HepG2 (cell line): Measurements from ENCODE around the gene ARMH1. TPM values are rescaled to one million over a fixed set of nuclear protein-coding genes. Genes with fewer than 3 reads are reported as not detected.

Source experiments
- ARNT ChIP-seq: fragments of 450-650 bp; IDR thresholded peaks from 2 replicates; pipeline ENCODE4 v1.6.1; 2017
- BCLAF1 ChIP-seq: fragments of 450-650 bp; IDR thresholded peaks from 2 replicates; pipeline ENCODE4 v1.6.1; 2017; ENCODE audit warnings: mild to moderate bottlenecking
- CHCHD3 ChIP-seq: sonication (generic); formaldehyde crosslinking; IDR thresholded peaks from 2 replicates; pipeline ENCODE4 v1.8.0; 2022; ENCODE audit warnings: mild to moderate bottlenecking, missing genetic modification reagents, moderate library complexity
- CREB1 ChIP-seq, 2 experiments: fragments of 450-650 bp in 1 of 2; IDR thresholded peaks; 2 replicates each; pipeline ENCODE4 v1.6.1; 2016 to 2017; ENCODE audit warnings: control low read depth in 1 of 2, mild to moderate bottlenecking in 1 of 2, missing compliant biosample characterization in 1 of 2, missing genetic modification characterization in 1 of 2
- ETV6 ChIP-seq: sonication (generic); formaldehyde crosslinking; conservative IDR thresholded peaks from 2 replicates; pipeline ENCODE4 v1.4.0; 2020; ENCODE audit warnings: missing genetic modification reagents
- IRF9 ChIP-seq: sonication (generic); formaldehyde crosslinking; IDR thresholded peaks from 2 replicates; pipeline ENCODE4 v1.8.0; 2022; ENCODE audit warnings: missing genetic modification reagents, mild to moderate bottlenecking, borderline replicate concordance
- NFE2L2 ChIP-seq: fragments of 150-350 bp; IDR thresholded peaks from 2 replicates; pipeline ENCODE4 v1.6.1; 2014; ENCODE audit warnings: low read length
- PAX8 ChIP-seq: sonication (generic); formaldehyde crosslinking; IDR thresholded peaks from 2 replicates; pipeline ENCODE4 v1.8.0; 2022; ENCODE audit warnings: mild to moderate bottlenecking, missing genetic modification reagents, borderline replicate concordance
- SAP130 ChIP-seq: IDR thresholded peaks from 2 replicates; pipeline ENCODE4 v1.6.1; 2016; ENCODE audit warnings: low read depth
- SNAI1 ChIP-seq: sonication (generic); formaldehyde crosslinking; IDR thresholded peaks from 2 replicates; pipeline ENCODE4 v1.5.0; 2020; ENCODE audit warnings: mild to moderate bottlenecking, missing genetic modification reagents, borderline replicate concordance
- TERF1 ChIP-seq: sonication (generic); formaldehyde crosslinking; IDR thresholded peaks from 2 replicates; pipeline ENCODE4 v1.8.0; 2022; ENCODE audit warnings: mild to moderate bottlenecking, missing genetic modification reagents, moderate library complexity
- TRIM22 ChIP-seq: fragments of 450-650 bp; IDR thresholded peaks from 2 replicates; pipeline ENCODE4 v1.6.1; 2017
- ZBTB49 ChIP-seq: sonication (generic); formaldehyde crosslinking; IDR thresholded peaks from 2 replicates; pipeline ENCODE4 v1.4.0; 2020; ENCODE audit warnings: missing genetic modification reagents, borderline replicate concordance
- ZNF343 ChIP-seq: sonication (generic); formaldehyde crosslinking; IDR thresholded peaks from 2 replicates; pipeline ENCODE4 v1.4.0; 2020; ENCODE audit warnings: mild to moderate bottlenecking, missing genetic modification reagents
- ZNF543 ChIP-seq: sonication (generic); formaldehyde crosslinking; IDR thresholded peaks from 2 replicates; pipeline ENCODE4 v1.4.0; 2020; ENCODE audit warnings: mild to moderate bottlenecking, missing genetic modification reagents
- ZNF567 ChIP-seq: sonication (generic); formaldehyde crosslinking; IDR thresholded peaks from 2 replicates; pipeline ENCODE4 v1.8.1; 2023; ENCODE audit warnings: mild to moderate bottlenecking, missing genetic modification reagents, borderline replicate concordance
- ZNF713 ChIP-seq: sonication (generic); formaldehyde crosslinking; IDR thresholded peaks from 2 replicates; pipeline ENCODE4 v1.4.0; 2020; ENCODE audit warnings: mild to moderate bottlenecking, missing genetic modification reagents
- ZNF766 ChIP-seq: sonication (generic); formaldehyde crosslinking; IDR thresholded peaks from 2 replicates; pipeline ENCODE4 v1.5.0; 2020; ENCODE audit warnings: missing genetic modification reagents, borderline replicate concordance
- ZNF839 ChIP-seq: sonication (generic); formaldehyde crosslinking; IDR thresholded peaks from 2 replicates; pipeline ENCODE4 v1.4.0; 2020; ENCODE audit warnings: missing genetic modification reagents, mild to moderate bottlenecking, borderline replicate concordance
- ZSCAN20 ChIP-seq: sonication (generic); formaldehyde crosslinking; IDR thresholded peaks from 2 replicates; pipeline ENCODE4 v1.4.0; 2020; ENCODE audit warnings: missing genetic modification reagents, mild to moderate bottlenecking, borderline replicate concordance
- polyA plus RNA-seq, 8 experiments: library from polyadenylated mRNA; depleted of rRNA in 3 of 8; stranded (reverse) in 7 of 8; unstranded in 1 of 8; fragments of >200 nt; fragmentation: Illumina TruSeq in 4 of 8; extraction: Trizol in 4 of 8; gene quantifications; 2 replicates each; pipeline versions ENCODE4 v1.2.1 to v1.2.3, GENCODE V29; 2011 to 2016; ENCODE audit warnings: low read depth in 4 of 8, missing spikeins in 1 of 8, mixed read lengths in 1 of 8; ENCODE audit not compliant: insufficient read depth in 1 of 8
- total RNA-seq, 5 experiments: library from RNA; depleted of rRNA; stranded (reverse); fragments of >200 nt; fragmentation: Illumina TruSeq; extraction: Trizol; gene quantifications; 2 replicates each; pipeline ENCODE4 v1.2.3, GENCODE V29; 2016; ENCODE audit warnings: low read depth in 1 of 5

ARMH1 gene
- total and polyA plus RNA-seq, 2 of the 13 experiments (the other 11 are each of a cell fraction or from before 2014, with no cell fraction given): 0.69 TPM; not detected in 1

GRCh38 chr1:44631647-44632539 lies 42.6 kb upstream of the ARMH1 start (continued):
- no peak for TF ChIP-seq BCLAF1
- TF ChIP-seq ARNT: no peak
- peak; percentile 59; the same call in 1 of the 2 replicates for TF ChIP-seq IRF9 (CRISPR knock-in tag)
- TF ChIP-seq ZBTB49 (CRISPR knock-in tag): no peak
- TF ChIP-seq CREB1 (IDR thresholded peaks at IDR 0.05): no peak
- TF ChIP-seq CREB1 (CRISPR knock-in tag; IDR thresholded peaks at IDR 0.05): peak; percentile 35; the same call in 1 of the 2 replicates
- TF ChIP-seq ZNF713 (CRISPR knock-in tag): no peak
- peak; percentile 99 for TF ChIP-seq ZNF343 (CRISPR knock-in tag)
- no peak for TF ChIP-seq ZNF839 (CRISPR knock-in tag)
- TF ChIP-seq SNAI1 (CRISPR knock-in tag): no peak
- no peak for TF ChIP-seq TERF1 (CRISPR knock-in tag)
- TF ChIP-seq TRIM22: no peak
- TF ChIP-seq NFE2L2: no peak
- no peak for TF ChIP-seq ZNF766
- TF ChIP-seq CHCHD3 (CRISPR knock-in tag): no peak
- TF ChIP-seq SAP130: peak; percentile 83
- 0 out of 2 replicates have a peak, but pooled peaks have one; percentile 32 for TF ChIP-seq ZNF567
- peak; percentile 61; the same call in 1 of the 2 replicates for TF ChIP-seq ZNF543 (CRISPR knock-in tag)
- 0 out of 2 replicates have a peak, but pooled peaks have one; percentile 52 for TF ChIP-seq PAX8 (CRISPR knock-in tag)
- TF ChIP-seq ETV6: no peak
- no peak for TF ChIP-seq ZSCAN20
